Measurements from ENCODE around the gene SMCO2. TPM values are rescaled to one million over a fixed set of nuclear protein-coding genes. Genes with fewer than 3 reads are reported as not detected.

Gene SMCO2
- total and polyA plus RNA-seq, 2 of the 8 experiments (the other 6 are each of a cell fraction or from before 2014, with no cell fraction given) = 0.24 to 0.80 TPM

- Histone ChIP-seq H4K8ac (ENCODE audit: extremely low read depth, insufficient read depth, low read length) (no peak overlapping the region), H3K36me3 (ENCODE audit: control insufficient read depth in 2 of 4, insufficient read depth in 4 of 4, low read length in 3 of 4) (peaks cover 0 to 3% (median 0%) of the 10 kb centered on the region in 4 experiments; a peak in 2 of 8 replicates), H3K18ac (ENCODE audit: extremely low read depth, low read length) (no peak overlapping the region), H2BK20ac (ENCODE audit: low read length) (no peak overlapping the region), H4K91ac (replicated peaks; ENCODE audit: insufficient read length, low read length) (no peak overlapping the region), H3K56ac (replicated peaks; ENCODE audit: insufficient read length, low read depth, low read length) (no peak overlapping the region), H3K79me2 (ENCODE audit: control insufficient read depth in 1 of 2, insufficient read depth in 2 of 2, low read length in 2 of 2) (no peaks in the 10 kb centered on the region), H3K27ac (ENCODE audit: low read depth, low read length) (no peak overlapping the region), H4K5ac (ENCODE audit: insufficient read length, low read depth, low read length) (no peak overlapping the region), H3K4me3 (ENCODE audit: extremely low read depth in 1 of 4, insufficient read depth in 2 of 4, low read depth in 3 of 4, low read length in 4 of 4) (no peak overlapping the region), H3K23ac (ENCODE audit: insufficient read length) (no peak overlapping the region), H3K4me2 (ENCODE audit: insufficient read depth in 1 of 2, low read depth in 2 of 2, low read length in 2 of 2) (no peak overlapping the region), H4K20me1 (replicated peaks in 1 of 2; ENCODE audit: control insufficient read depth in 1 of 2, insufficient read depth in 2 of 2, low read length in 2 of 2) (no peaks in the 10 kb centered on the region), H2AK5ac (ENCODE audit: low read depth, low read length) (no peak overlapping the region), H2BK15ac (ENCODE audit: low read length) (no peak overlapping the region), H3K79me1 (ENCODE audit: low read depth, low read length) (no peaks in the 10 kb centered on the region), H3K4me1 (replicated peaks in 1 of 4; ENCODE audit: control insufficient read depth in 3 of 4, insufficient read depth in 4 of 4, low read length in 3 of 4) (no peaks in the 10 kb centered on the region), H2AFZ (ENCODE audit: low read length) (no peak overlapping the region), H2BK5ac (ENCODE audit: low read depth, low read length) (no peak overlapping the region), H3K23me2 (ENCODE audit: low read depth, low read length) (no peaks in the 10 kb centered on the region), H3K27me3 (replicated peaks in 1 of 4; ENCODE audit: control insufficient read depth in 3 of 4, extremely low read depth in 1 of 4, insufficient read depth in 3 of 4, low read length in 3 of 4) (no peaks in the 10 kb centered on the region), H3K14ac (ENCODE audit: insufficient read length) (no peak overlapping the region), H2BK12ac (ENCODE audit: low read depth, low read length) (no peak overlapping the region), H3K4ac (replicated peaks; ENCODE audit: insufficient read length, low read depth, low read length) (no peak overlapping the region), H3K9ac (replicated peaks in 1 of 4; ENCODE audit: extremely low read depth in 1 of 4, low read depth in 3 of 4, low read length in 3 of 4) (no peak overlapping the region), H3K9me3 (ENCODE audit: insufficient read depth in 2 of 2, low read depth in 1 of 2, low read length in 1 of 2) (no peaks in the 10 kb centered on the region; a peak in 1 of 4 replicates), H2BK120ac (replicated peaks; ENCODE audit: low read depth, low read length) (no peak overlapping the region)
- POLR2A ChIA-PET (ENCODE audit: partially characterized antibody) = no interaction called here
- CTCF ChIA-PET (ENCODE audit: partially characterized antibody) = interaction anchor here (1.5 kb wide), 1 partner anchor 13 kb away, joined by 7 read pairs; no protein-coding TSS in a partner anchor
- DNase-seq (ENCODE audit: low read depth in 1 of 2, low spot score in 2 of 2) (no peak), FAIRE-seq (no peak)
- no peak for TF ChIP-seq RXRA (IDR thresholded peaks at IDR 0.05; ENCODE audit: insufficient read depth, low read depth, low read length)
Measured at GRCh38 chr12:27412047-27412446, 34.5 kb upstream of the SMCO2 start.

Data from H1 (cell line).